PC-9 (cell line): ENCODE results near the gene BCKDHB.

ENCODE experiments used
- CTCF ChIP-seq: fragments of 200-600 bp; sonication (generic); conservative IDR thresholded peaks from 2 replicates; pipeline ENCODE4 v1.6.1; 2017; ENCODE audit warnings: mixed run types, antibody characterized with exemption, mild to moderate bottlenecking, moderate library complexity
- EZH2 ChIP-seq: fragments of 200-600 bp; sonication (generic); IDR thresholded peaks from 2 replicates; pipeline ENCODE4 v1.8.0; 2017; ENCODE audit warnings: antibody characterized with exemption, low read depth

GRCh38 chr6:80287607-80288006, 181.1 kb downstream of the BCKDHB start:
- TF ChIP-seq CTCF, result no peak
- TF ChIP-seq EZH2, result no peak
